Stimulated activated effector memory CD8-positive, alpha-beta T cell treated with anti-CD3 and anti-CD28 coated beads, Interleukin-12 subunit alpha, Interleukin-12 subunit beta, amount 100 ng/mL, for 72 hours (primary cell): ENCODE data around the gene PLAAT4.

Experiments
- ATAC-seq: fragments of 150-1000 bp; cut with Tn5 transposase; 2 replicates; pipeline ENCODE4 v1.10.0; 2021
- DNase-seq, 2 donors: peaks; one replicate each; pipeline ENCODE4 v3.0.0; 2021 to 2022; ENCODE audit warnings: low spot score in 2 of 2
- H3K27ac Mint-ChIP-seq: one replicate; pipeline ENCODE4 v1.8.0; 2022; ENCODE audit warnings: mild to moderate bottlenecking, mixed read lengths
- H3K36me3 Mint-ChIP-seq: one replicate; pipeline ENCODE4 v1.8.0; 2022; ENCODE audit warnings: mild to moderate bottlenecking, mixed read lengths
- H3K4me1 Mint-ChIP-seq: one replicate; pipeline ENCODE4 v1.8.0; 2022; ENCODE audit warnings: mixed read lengths
- H3K4me3 Mint-ChIP-seq: one replicate; pipeline ENCODE4 v1.8.0; 2022; ENCODE audit warnings: mild to moderate bottlenecking, mixed read lengths
- H3K9me3 Mint-ChIP-seq: one replicate; pipeline ENCODE4 v1.8.0; 2022; ENCODE audit warnings: mixed read lengths

Gene PLAAT4, protein sequence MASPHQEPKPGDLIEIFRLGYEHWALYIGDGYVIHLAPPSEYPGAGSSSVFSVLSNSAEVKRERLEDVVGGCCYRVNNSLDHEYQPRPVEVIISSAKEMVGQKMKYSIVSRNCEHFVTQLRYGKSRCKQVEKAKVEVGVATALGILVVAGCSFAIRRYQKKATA

DNA sequence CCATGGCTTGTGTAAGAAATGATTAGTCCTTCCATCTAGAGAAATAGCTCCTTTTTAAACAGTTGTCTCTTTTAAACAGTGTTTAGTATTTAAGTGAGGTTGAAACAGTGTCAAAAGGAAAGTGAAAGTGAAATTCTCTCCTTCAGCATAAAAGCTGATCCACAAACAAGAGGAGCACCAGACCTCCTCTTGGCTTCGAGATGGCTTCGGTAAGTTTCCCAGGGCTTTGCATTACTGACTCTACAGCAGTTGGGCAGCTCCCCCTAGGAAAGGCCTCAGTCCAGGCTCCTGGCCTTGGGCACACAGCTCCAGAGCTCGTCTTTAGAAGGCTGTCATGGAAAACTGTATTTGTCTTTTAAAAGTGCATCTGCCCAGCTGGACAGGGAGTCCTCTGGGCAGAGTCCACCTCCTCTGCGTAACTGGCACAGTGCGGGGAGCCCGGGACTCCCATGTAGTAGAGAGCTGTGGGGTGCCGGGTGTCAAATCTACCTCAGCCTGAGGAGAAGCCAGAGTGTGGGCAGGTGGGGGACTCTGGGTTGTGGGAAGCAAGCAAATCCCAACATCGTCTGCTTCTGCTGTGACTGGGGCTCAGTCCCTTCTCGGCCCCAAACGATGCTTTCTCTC is at the start of gene PLAAT4:
Gene PLAAT4 (plus strand): TSS at position 140 of the 624 bp plus-strand sequence. CDS start 61 bp downstream, at position 201.
- ATAC-seq (peak; percentile 22), DNase-seq (peak in 1 of 2 donors; percentile 69)
- peak within 1 kb of the TSS; percentile 95 for H3K27ac Mint-ChIP-seq
- H3K36me3 Mint-ChIP-seq = no peaks in the 10 kb centered on the region
- H3K9me3 Mint-ChIP-seq = no peaks in the 10 kb centered on the region
- H3K4me1 Mint-ChIP-seq = peaks cover 85% of the 10 kb centered on the region
- peak within 1 kb of the TSS; percentile 80 for H3K4me3 Mint-ChIP-seq

DNA sequence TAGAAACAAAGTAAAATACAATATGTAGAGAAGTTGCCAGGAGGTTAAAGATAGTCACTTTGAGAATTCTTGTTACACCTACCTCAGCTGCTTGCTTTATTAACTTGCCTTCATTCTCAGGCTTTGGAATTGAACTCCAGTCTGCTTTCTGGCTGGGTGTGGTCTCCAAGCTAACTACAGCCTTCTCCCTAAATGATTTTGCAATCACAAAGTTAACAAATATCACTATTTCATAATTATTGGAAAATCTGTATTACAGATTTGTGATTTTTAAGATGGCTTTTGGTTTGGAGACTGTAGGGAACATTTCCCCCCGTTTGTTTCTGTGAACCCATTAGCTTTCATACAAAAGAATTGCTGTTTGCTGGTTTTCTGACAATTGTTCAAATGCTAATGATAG is 47.8 kb upstream of the PLAAT4 start:
- no peak for DNase-seq
- H3K36me3 Mint-ChIP-seq = no peaks in the 10 kb centered on the region
- H3K4me1 Mint-ChIP-seq = peaks cover 13% of the 10 kb centered on the region
- ATAC-seq = no peak
- peaks cover 7% of the 10 kb centered on the region for H3K9me3 Mint-ChIP-seq
- no peak overlapping the region for H3K27ac Mint-ChIP-seq
- no peak overlapping the region for H3K4me3 Mint-ChIP-seq

DNA sequence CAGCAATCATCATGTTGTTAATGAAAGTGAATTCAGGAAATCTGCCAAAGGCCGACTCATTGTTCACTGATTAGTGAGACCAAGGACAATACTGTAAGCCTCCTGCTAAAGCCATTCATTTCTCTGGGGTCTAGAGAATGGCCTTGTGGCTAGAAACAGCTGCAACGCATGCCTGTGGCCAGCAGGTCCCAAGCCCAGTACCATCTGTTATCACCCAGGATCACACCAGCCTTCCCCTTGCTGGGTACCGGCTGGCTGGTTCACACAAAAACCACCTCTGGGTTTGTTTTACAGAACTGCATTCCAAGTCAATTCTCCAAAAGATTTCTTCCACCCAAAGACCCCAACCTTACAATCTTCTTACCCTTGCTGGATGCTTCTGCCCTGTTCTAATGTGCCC is 46.7 kb upstream of the PLAAT4 start:
- no peak for ATAC-seq
- Mint-ChIP-seq H3K4me1 (peaks cover 13% of the 10 kb centered on the region), H3K9me3 (peaks cover 6% of the 10 kb centered on the region), H3K36me3 (no peaks in the 10 kb centered on the region), H3K27ac (no peak overlapping the region), H3K4me3 (no peak overlapping the region)
- DNase-seq = no peak

DNA sequence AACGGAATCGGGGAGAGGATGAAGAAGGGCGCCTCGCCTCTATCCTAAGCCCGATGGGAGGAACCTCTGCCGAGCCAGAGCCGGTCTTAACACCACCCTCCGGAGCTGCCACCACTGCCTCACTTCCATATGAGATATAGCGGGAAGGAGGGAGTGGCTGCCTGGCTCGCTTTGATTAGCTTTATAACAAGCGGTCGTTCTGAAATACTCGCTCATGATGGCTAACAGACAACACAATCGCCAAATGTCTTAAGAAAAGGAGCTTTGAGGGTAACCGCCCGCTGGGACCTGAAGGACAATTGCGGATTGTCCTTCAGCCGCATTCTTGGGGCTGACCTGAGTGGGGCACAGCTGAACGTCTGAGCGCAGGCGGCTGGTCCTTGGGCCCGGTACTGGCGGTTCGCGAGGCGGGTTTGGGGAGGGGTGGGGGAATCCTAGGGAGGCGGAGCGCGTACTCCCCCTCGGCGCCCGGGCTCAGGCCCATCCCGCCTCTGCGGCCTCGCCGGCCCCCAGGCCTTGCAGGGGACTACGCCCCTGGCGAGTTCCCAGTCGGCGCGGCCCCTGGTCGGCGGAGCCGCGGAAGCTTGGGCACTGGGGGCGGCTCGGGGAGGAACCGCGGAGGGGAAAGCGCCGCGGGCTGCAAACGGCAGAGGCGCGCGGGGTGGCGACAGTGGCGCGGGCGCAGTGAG is 45.9 kb upstream of the PLAAT4 start, which contains the start of gene PLAAT5:
Gene PLAAT5 (minus strand): TSS at position 617 of the 689 bp plus-strand sequence. CDS start 133 bp downstream, at position 484.
- Mint-ChIP-seq H3K4me3 (peak within 1 kb of the TSS; percentile 71), H3K4me1 (peaks cover 13% of the 10 kb centered on the region), H3K27ac (no peak within 1 kb of the TSS), H3K36me3 (no peaks in the 10 kb centered on the region), H3K9me3 (peaks cover under 1% of the 10 kb centered on the region)
- ATAC-seq (peak; percentile 51), DNase-seq (no peak)

DNA sequence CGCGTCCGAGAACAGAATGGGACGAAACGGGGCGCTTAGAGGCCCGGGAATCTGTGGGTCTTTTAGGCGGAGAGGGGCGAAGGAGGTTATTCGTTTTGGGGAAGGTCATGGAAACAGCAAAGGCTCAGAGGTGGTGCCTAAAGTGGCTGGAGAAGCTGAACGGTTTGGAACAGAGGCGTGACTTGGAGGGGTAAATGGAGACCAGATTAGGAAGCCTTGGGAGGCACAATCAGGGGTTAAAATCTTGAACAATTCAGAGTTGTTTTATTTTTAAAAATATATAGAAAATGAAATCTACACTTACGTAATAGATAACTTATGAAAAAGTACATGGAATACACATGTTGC is 45.4 kb upstream of the PLAAT4 start:
- H3K27ac Mint-ChIP-seq = no peak overlapping the region
- H3K36me3 Mint-ChIP-seq = no peaks in the 10 kb centered on the region
- no peak for ATAC-seq

DNA sequence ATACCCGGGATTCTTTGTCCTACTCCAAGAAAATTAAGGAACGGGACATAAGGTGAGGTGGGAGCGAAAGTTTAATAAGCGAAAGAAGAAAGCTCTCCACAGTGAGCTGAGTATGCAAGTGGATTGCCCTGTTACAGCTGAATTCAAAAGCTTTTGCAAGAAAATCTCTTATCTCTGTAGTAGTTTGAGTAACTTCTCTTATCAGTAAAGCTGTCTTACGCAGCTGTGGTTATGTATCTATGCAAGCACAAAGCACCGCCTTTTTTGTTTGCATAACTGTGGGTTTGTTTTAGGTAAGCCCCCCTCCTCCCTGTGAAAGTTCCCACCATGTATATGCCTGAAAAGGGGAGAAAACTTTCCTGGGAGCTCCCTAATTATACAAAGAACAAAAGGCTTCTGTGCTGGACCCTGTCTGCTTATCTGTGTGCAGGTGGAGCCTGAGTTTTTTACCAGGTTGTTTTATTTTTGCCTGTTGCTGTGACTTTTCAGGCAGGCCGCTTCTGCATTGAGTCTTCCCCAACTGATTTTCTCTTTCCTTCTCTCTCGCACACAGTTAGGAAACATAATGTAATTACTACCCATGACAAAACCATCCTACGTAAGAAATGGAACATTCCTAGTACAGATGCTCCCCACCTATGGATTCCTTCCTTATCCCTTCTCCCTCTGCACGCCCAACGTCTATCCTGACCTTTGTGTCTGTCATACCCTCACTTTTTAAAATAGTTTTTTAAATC is 44.8 kb upstream of the PLAAT4 start:
- Mint-ChIP-seq H3K9me3 (no peaks in the 10 kb centered on the region), H3K4me1 (peaks cover 13% of the 10 kb centered on the region), H3K27ac (no peak overlapping the region), H3K4me3 (peak overlapping the region; percentile 71), H3K36me3 (no peaks in the 10 kb centered on the region)
- DNase-seq = no peak
- peak; percentile 34 for ATAC-seq

More for the DNA sequence above, 45.4 kb upstream of the PLAAT4 start:
- Mint-ChIP-seq H3K4me1 (peaks cover 13% of the 10 kb centered on the region), H3K9me3 (no peaks in the 10 kb centered on the region), H3K4me3 (peak overlapping the region; percentile 71)
- no peak for DNase-seq

DNA sequence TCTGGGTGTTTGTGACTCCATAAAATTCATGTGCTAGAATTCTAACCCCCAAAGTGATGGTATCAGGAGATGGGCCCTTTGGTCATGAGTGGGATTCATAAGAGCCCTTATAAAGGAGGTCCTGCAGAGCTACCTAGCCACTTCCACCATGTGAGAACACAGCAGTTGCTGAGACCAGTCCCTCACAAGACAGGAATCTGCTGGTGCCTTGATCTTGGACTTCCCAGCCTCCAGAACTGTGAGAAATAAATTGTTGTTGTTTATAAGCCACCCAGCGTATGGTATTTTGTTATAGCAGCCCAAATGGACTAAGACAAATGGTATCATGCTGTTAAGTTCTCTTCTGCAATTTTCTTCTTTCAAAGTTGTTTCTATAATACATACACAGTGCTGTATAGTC is 44.2 kb upstream of the PLAAT4 start:
- DNase-seq (no peak), ATAC-seq (no peak)
- peak overlapping the region; percentile 71 for H3K4me3 Mint-ChIP-seq
- H3K27ac Mint-ChIP-seq = no peak overlapping the region
- no peaks in the 10 kb centered on the region for H3K36me3 Mint-ChIP-seq
- H3K4me1 Mint-ChIP-seq = peaks cover 13% of the 10 kb centered on the region
- H3K9me3 Mint-ChIP-seq = no peaks in the 10 kb centered on the region

DNA sequence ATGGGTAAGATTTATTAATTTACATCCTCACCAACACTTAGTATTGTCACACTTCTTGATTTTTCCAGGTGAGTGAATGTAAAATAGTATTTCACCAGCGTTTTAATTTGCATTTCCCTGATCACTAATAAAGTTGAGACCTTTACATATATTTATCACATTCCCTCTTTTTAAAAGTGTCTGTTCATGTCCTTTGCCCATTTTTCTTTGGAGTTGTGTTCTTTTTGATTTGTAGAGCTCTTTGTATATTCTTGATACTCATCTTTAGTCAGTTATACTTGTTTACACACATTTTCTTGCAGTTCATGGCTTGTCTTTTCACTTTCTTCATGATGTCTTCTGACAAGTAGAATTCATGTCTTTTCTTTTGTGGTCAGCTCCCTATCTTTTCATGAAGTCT is 43.5 kb upstream of the PLAAT4 start:
- peaks cover 13% of the 10 kb centered on the region for H3K4me1 Mint-ChIP-seq
- H3K36me3 Mint-ChIP-seq = no peaks in the 10 kb centered on the region
- DNase-seq = no peak
- H3K9me3 Mint-ChIP-seq = no peaks in the 10 kb centered on the region
- no peak for ATAC-seq
- no peak overlapping the region for H3K4me3 Mint-ChIP-seq
- H3K27ac Mint-ChIP-seq = no peak overlapping the region

DNA sequence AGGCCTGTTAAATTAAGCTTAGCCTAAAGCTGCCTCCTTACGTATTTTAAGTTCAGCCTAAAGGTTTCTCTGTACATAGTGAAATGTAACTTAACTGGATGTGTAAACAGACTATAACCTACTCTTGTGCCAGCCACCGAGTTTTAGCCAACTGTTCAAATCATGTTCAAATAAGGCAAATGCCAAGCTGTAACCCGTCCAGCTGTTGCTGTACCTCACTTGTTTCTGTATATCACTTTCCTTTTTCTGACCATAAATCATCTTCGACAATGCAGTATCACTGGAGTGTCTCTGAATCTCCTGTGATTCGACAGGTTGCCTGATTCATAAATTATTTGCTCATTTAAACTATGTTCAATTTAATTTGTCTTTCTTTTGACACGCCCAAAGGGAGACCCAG is 41.6 kb upstream of the PLAAT4 start:
- DNase-seq (no peak), ATAC-seq (no peak)
- Mint-ChIP-seq H3K9me3 (peaks cover 3% of the 10 kb centered on the region), H3K4me3 (no peak overlapping the region), H3K36me3 (no peaks in the 10 kb centered on the region), H3K27ac (no peak overlapping the region), H3K4me1 (peaks cover 13% of the 10 kb centered on the region)

DNA sequence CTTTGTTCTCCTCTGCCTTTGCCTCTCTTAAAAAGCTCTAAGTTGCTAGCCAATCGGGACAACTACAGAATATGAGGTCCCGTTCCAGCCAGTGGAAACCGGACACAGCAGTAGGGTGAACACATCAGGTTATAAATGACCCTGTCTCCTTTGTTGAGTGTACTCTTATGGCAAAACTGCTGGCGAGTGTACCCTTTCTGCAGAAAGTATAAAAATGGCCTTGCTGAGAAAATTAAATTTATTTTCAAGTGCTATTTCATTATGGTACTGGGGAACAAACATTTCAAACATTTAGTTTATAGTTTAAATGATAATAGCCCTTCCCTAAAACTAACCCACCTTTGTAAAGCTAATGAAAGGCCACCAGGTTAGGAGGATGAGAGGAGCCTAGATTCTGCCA is 36.7 kb upstream of the PLAAT4 start:
- ATAC-seq (no peak), DNase-seq (no peak)
- Mint-ChIP-seq H3K36me3 (no peaks in the 10 kb centered on the region), H3K9me3 (peaks cover 3% of the 10 kb centered on the region), H3K4me1 (no peaks in the 10 kb centered on the region), H3K27ac (no peak overlapping the region), H3K4me3 (no peak overlapping the region)

DNA sequence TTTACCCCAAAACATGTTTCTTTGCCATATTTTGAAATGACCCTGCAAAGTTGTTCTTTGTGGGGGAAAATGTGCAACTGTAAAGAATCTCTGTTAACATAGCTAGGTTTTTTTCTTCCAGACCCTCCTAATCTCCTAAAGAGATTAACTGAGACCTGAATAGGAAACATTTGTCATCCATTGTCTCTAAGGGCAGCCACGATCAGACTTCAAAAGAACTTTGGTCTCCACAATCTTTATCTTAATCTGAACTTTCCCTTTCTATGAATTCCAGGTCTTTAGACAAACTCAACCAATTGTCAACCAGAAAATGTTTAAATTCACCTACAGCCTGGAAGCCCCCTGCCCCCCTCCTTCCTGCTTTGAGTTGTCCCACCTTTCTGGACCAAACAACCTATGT is 35.4 kb upstream of the PLAAT4 start:
- H3K9me3 Mint-ChIP-seq = peaks cover 3% of the 10 kb centered on the region
- ATAC-seq (no peak), DNase-seq (no peak)
- no peaks in the 10 kb centered on the region for H3K4me1 Mint-ChIP-seq
- H3K36me3 Mint-ChIP-seq = no peaks in the 10 kb centered on the region
- H3K27ac Mint-ChIP-seq = no peak overlapping the region
- no peak overlapping the region for H3K4me3 Mint-ChIP-seq

DNA sequence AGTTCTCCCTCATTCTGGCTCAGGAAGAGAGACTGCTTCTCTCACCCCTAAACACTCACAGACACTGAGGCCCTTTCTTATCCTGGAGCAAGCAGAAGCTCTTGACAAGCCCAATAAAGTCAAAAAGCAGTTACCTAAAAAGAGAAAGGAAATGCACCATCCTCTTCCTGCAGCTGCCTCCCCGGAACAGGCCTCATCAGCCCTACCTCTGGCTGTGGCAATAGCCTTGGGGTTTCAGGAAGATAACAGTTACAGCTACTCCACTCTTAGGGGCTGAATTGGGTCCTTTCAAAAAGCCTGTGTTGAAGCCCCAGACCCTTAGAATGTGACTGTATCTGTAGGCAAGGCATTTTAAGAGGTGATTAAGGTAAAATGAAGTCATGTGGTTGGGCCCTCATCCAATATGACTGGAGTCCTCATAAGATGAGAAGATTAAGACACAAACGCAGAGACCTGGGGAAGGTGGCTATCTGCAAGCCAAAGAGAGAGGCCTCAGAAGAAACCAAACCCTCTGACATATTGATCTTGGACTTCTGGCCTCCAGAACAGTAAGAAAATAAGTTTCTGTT is 34.3 kb upstream of the PLAAT4 start:
- Mint-ChIP-seq H3K4me1 (no peaks in the 10 kb centered on the region), H3K27ac (no peak overlapping the region), H3K36me3 (no peaks in the 10 kb centered on the region), H3K9me3 (peaks cover 3% of the 10 kb centered on the region), H3K4me3 (no peak overlapping the region)
- ATAC-seq = no peak
- no peak for DNase-seq

DNA sequence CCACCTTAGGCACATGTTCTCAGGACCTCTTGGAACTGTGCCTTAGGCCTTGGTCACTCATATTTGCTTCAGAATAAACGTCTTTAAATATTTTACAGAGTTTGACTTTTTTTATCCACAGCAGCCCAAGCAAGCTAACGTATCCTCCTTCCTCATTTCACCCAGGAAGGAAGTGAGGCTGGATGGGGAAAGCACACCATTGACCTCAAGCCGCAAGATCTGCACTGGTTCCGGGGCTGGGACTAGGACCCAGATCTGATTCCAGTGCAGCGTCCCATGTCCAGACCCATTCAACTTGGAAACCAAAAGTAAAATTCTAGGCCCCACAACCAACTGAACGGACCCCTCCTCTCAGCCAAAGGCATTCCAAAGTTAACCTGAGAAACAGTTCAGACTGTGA is 33.1 kb upstream of the PLAAT4 start:
- peaks cover 3% of the 10 kb centered on the region for H3K9me3 Mint-ChIP-seq
- H3K4me3 Mint-ChIP-seq = no peak overlapping the region
- DNase-seq (no peak), ATAC-seq (no peak)
- no peaks in the 10 kb centered on the region for H3K36me3 Mint-ChIP-seq
- no peaks in the 10 kb centered on the region for H3K4me1 Mint-ChIP-seq
- H3K27ac Mint-ChIP-seq = no peak overlapping the region

DNA sequence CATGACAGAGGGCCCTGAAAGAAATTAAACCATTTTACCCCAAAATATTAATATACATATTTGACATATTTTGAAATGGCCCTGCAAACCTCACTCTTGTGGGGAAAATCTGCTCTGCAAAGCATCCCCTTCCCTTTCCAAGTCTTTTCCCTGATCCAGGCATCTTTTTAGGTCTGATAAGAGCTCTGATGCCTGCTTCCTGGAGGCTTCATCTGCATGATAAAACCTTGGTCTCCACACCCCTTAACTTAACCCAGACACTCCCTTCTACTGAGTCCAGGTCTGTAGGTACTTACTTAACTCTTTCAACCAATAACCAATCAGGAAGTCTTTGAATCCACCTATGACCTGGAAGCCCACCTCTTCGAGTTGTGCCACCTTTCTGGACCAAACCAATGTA is 32.6 kb upstream of the PLAAT4 start:
- Mint-ChIP-seq H3K27ac (no peak overlapping the region), H3K4me1 (no peaks in the 10 kb centered on the region), H3K9me3 (peaks cover 3% of the 10 kb centered on the region), H3K36me3 (no peaks in the 10 kb centered on the region), H3K4me3 (no peak overlapping the region)
- DNase-seq = no peak
- no peak for ATAC-seq

DNA sequence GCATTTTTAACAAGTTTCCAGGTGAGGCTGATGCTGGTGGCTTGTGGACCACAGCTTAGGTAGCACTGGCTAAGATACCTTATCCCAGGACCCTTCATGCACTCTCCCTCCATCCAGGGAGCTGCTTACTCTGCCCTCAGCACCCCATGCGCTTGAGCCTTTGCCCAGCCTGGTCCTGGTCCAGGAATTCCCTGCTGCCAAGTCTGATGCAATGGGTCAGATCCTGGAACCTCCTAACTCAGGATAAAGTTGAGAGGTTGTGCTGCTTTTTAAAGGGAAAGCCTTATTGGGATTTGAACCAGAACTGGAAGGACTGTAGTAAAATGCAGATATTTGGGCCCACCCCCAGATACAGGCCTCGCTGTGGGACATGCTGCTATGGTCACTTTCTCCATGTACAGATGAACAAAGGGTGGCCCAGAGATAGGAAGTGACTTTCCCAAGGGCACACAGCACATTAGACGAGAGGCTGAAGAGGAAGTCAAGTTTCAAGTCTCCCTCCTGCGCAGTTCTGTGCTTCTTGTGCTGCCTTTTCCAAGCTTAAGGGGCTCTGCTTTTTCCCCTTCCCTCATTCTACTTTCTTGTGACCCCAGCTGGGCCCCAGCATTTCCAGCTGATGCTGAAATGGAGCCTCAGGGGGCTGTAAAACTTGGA is 31.5 kb upstream of the PLAAT4 start:
- no peak overlapping the region for H3K27ac Mint-ChIP-seq
- no peaks in the 10 kb centered on the region for H3K36me3 Mint-ChIP-seq
- no peak overlapping the region for H3K4me3 Mint-ChIP-seq
- DNase-seq = no peak
- no peak for ATAC-seq
- no peaks in the 10 kb centered on the region for H3K4me1 Mint-ChIP-seq
- no peaks in the 10 kb centered on the region for H3K9me3 Mint-ChIP-seq
